Measurements from ENCODE around the gene AFAP1L1.

DNA sequence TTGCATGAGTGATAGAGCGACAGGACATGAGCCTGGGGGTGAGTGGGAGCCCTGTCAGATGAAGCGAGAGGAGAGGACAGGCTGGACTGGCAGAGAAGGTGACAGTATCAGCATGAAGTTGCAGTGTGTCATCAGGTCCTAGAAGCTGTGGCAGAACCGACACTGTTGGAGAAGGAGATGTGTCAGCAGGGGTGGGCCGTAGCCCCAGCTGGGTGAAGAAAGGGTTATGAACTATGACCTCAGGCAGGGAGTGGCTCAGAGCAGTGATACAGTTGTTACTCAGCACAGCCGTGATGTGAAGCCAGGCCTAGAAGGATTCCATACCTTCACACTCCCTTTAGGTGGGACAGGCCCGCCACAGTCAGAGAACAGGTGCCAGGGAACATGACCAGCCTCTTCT lies 93.8 kb downstream of the AFAP1L1 start:
- TF ChIP-seq, protein P1, sequence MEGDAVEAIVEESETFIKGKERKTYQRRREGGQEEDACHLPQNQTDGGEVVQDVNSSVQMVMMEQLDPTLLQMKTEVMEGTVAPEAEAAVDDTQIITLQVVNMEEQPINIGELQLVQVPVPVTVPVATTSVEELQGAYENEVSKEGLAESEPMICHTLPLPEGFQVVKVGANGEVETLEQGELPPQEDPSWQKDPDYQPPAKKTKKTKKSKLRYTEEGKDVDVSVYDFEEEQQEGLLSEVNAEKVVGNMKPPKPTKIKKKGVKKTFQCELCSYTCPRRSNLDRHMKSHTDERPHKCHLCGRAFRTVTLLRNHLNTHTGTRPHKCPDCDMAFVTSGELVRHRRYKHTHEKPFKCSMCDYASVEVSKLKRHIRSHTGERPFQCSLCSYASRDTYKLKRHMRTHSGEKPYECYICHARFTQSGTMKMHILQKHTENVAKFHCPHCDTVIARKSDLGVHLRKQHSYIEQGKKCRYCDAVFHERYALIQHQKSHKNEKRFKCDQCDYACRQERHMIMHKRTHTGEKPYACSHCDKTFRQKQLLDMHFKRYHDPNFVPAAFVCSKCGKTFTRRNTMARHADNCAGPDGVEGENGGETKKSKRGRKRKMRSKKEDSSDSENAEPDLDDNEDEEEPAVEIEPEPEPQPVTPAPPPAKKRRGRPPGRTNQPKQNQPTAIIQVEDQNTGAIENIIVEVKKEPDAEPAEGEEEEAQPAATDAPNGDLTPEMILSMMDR (IDR thresholded peaks at IDR 0.05): no peak
- TF ChIP-seq EZH2 (IDR thresholded peaks at IDR 0.05): no peak

Data from neural progenitor cell (in vitro differentiated cells).